Vagina (tissue), 2 donors: ENCODE data around the gene CFDP1. TPM values are rescaled to one million over a fixed set of nuclear protein-coding genes. Genes with fewer than 3 reads are reported as not detected.
A peak's percentile ranks its signal among the peaks of the same experiment; 100 is the strongest.

Experiments
- DNase-seq, 2 donors: peaks; one replicate each; pipeline ENCODE4 v3.0.0-alpha.2; 2017; ENCODE audit errors: extremely low spot score in 2 of 2
- H3K27ac ChIP-seq: fragments of 200-600 bp; sonication (generic); one replicate; pipeline ENCODE4 v1.5.1; 2019
- H3K27me3 ChIP-seq: fragments of 200-600 bp; sonication (generic); one replicate; pipeline ENCODE4 v1.5.1; 2019
- H3K36me3 ChIP-seq, 2 donors: fragments of 200-600 bp; sonication (generic); one replicate each; pipeline ENCODE4 v1.5.1; 2017 to 2019
- H3K4me1 ChIP-seq: fragments of 200-600 bp; sonication (generic); one replicate; pipeline ENCODE4 v1.5.1; 2019
- H3K4me3 ChIP-seq, 2 donors: fragments of 200-600 bp; sonication (generic); 1 replicate in 1 of 2; 2 replicates in 1 of 2; pipeline ENCODE4 v1.5.1; 2016 to 2019
- H3K9me3 ChIP-seq: fragments of 200-600 bp; sonication (generic); one replicate; pipeline ENCODE4 v1.5.1; 2019
- CTCF ChIP-seq, 3 experiments: fragments of 450-650 bp in 2 of 3; fragments of 200-600 bp in 1 of 3; sonication (generic) in 1 of 3; IDR thresholded peaks; one replicate each; pipeline ENCODE4 v1.5.1; 2017 to 2019; ENCODE audit warnings: antibody characterized with exemption in 3 of 3, mild to moderate bottlenecking in 2 of 3, moderate library complexity in 2 of 3
- POLR2A ChIP-seq, 2 donors: fragments of 450-650 bp; IDR thresholded peaks; one replicate each; pipeline ENCODE4 v1.6.1; 2017; ENCODE audit warnings: antibody characterized with exemption in 2 of 2, mild to moderate bottlenecking in 2 of 2, moderate library complexity in 2 of 2
- POLR2AphosphoS5 ChIP-seq, 2 donors: sonication (generic); formaldehyde crosslinking; IDR thresholded peaks; one replicate each; pipeline ENCODE4 v1.9.0; 2017; ENCODE audit warnings: antibody characterized with exemption in 2 of 2, mild to moderate bottlenecking in 2 of 2, low read depth in 1 of 2; ENCODE audit not compliant: insufficient read depth in 1 of 2
- intact Hi-C: fragments of 100-400 bp; cut with DNase I; formaldehyde crosslinking; loops from one replicate; pipeline ENCODE4 v1.15.1; 2023
- total RNA-seq: library from RNA; depleted of rRNA; stranded (reverse); fragments of >200 nt; gene quantifications from one replicate; pipeline ENCODE4 v1.2.3, GENCODE V29; 2016

The CFDP1 gene
- total RNA-seq, 1 donor from 2014 or later = 45.7 TPM

GRCh38 chr16:75265911-75266701 lies 167.2 kb downstream of the CFDP1 start:
- Histone ChIP-seq H3K36me3 (no peaks in the 10 kb centered on the region), H3K27ac (peak overlapping the region; percentile 97), H3K9me3 (no peaks in the 10 kb centered on the region), H3K27me3 (no peaks in the 10 kb centered on the region), H3K4me3 (peak overlapping the region; percentile 55 to 86), H3K4me1 (peaks cover 65% of the 10 kb centered on the region)
- intact Hi-C loops = no loop called here
- no peak for DNase-seq
- TF ChIP-seq CTCF (IDR thresholded peaks at IDR 0.05) (no peak), POLR2AphosphoS5 (IDR thresholded peaks at IDR 0.05; ENCODE audit: insufficient read depth in 1 of 2, low read depth in 1 of 2) (peak in 1 of 2 donors; percentile 26), POLR2A (IDR thresholded peaks at IDR 0.05) (peak in 1 of 2 donors; percentile 72)

GRCh38 chr16:75264999-75265910 lies 168.0 kb downstream of the CFDP1 start:
- no peak for DNase-seq

GRCh38 chr16:75264457-75264998 lies 168.8 kb downstream of the CFDP1 start:
- H3K4me1 ChIP-seq = peaks cover 67% of the 10 kb centered on the region
- H3K4me3 ChIP-seq = peak overlapping the region; percentile 55 to 86
- H3K36me3 ChIP-seq = no peaks in the 10 kb centered on the region
- H3K27me3 ChIP-seq = no peaks in the 10 kb centered on the region
- no peak for DNase-seq
- intact Hi-C loops = no loop called here
- H3K9me3 ChIP-seq = no peaks in the 10 kb centered on the region
- peak overlapping the region; percentile 97 for H3K27ac ChIP-seq
- TF ChIP-seq POLR2AphosphoS5 (IDR thresholded peaks at IDR 0.05; ENCODE audit: insufficient read depth in 1 of 2, low read depth in 1 of 2) (no peak), POLR2A (IDR thresholded peaks at IDR 0.05) (no peak), CTCF (IDR thresholded peaks at IDR 0.05) (no peak)

More at GRCh38 chr16:75264999-75265910, 168.0 kb downstream of the CFDP1 start:
- intact Hi-C loops = no loop called here
- Histone ChIP-seq H3K27me3 (no peaks in the 10 kb centered on the region), H3K27ac (peak overlapping the region; percentile 97), H3K36me3 (no peaks in the 10 kb centered on the region), H3K4me1 (peaks cover 67% of the 10 kb centered on the region), H3K9me3 (no peaks in the 10 kb centered on the region), H3K4me3 (peak overlapping the region; percentile 55 to 86)
- TF ChIP-seq CTCF (IDR thresholded peaks at IDR 0.05) (no peak), POLR2AphosphoS5 (IDR thresholded peaks at IDR 0.05; ENCODE audit: insufficient read depth in 1 of 2, low read depth in 1 of 2) (peak in 1 of 2 donors; percentile 42), POLR2A (IDR thresholded peaks at IDR 0.05) (no peak)

- no peaks in the 10 kb centered on the region for H3K9me3 ChIP-seq
- H3K4me1 ChIP-seq = peaks cover 71% of the 10 kb centered on the region
- intact Hi-C loops = no loop called here
- no peaks in the 10 kb centered on the region for H3K27me3 ChIP-seq
- TF ChIP-seq POLR2AphosphoS5 (IDR thresholded peaks at IDR 0.05; ENCODE audit: insufficient read depth in 1 of 2, low read depth in 1 of 2) = peak in 1 of 2 donors; percentile 46
- TF ChIP-seq CTCF (IDR thresholded peaks at IDR 0.05) = no peak
- no peaks in the 10 kb centered on the region for H3K36me3 ChIP-seq
- peak overlapping the region; percentile 55 to 86 for H3K4me3 ChIP-seq
- H3K27ac ChIP-seq = peak overlapping the region; percentile 97
- DNase-seq = no peak
Observed at GRCh38 chr16:75263963-75264445, 169.3 kb downstream of the CFDP1 start.
